GM18526 (cell line): Measurements from ENCODE around the gene CYP21A2.

Experiments
- POLR2A ChIP-seq: IDR thresholded peaks from 3 replicates; pipeline ENCODE4 v1.6.1; 2011; ENCODE audit not compliant: insufficient read length; ENCODE audit errors: extremely low read depth

CYP21A2 gene

DNA sequence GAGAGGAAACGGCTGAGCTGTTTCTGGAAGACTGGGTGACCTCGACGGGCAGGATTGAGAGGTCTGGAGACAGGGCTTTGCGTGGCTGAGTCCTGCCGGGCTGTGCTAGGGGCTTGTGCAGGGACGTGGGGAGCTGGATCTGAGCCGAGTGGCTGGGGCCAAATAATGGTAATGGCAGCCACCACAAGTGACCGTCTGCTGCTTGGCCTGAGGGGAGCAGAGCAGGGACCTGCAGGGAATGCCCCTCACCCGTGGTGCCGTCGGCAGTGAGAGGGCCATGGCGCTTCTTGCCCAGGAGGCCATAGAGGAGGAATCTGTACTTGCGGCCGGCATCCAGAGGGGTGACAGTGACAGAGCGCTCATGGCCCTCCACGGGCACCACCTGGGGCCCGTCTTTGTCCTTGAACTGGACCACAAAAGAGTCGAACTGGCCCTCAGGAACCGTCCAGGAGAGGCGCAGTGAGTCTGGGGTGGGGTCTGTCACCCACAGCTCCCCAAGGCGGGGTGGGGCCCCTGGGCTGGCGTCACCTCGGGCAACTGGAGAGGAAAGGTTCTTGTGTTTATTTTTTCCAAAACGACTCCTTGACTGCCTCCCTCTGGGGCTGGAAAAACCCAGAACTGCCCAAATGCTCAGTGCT is 31.8 kb downstream of the CYP21A2 start:
- TF ChIP-seq POLR2A = no peak

DNA sequence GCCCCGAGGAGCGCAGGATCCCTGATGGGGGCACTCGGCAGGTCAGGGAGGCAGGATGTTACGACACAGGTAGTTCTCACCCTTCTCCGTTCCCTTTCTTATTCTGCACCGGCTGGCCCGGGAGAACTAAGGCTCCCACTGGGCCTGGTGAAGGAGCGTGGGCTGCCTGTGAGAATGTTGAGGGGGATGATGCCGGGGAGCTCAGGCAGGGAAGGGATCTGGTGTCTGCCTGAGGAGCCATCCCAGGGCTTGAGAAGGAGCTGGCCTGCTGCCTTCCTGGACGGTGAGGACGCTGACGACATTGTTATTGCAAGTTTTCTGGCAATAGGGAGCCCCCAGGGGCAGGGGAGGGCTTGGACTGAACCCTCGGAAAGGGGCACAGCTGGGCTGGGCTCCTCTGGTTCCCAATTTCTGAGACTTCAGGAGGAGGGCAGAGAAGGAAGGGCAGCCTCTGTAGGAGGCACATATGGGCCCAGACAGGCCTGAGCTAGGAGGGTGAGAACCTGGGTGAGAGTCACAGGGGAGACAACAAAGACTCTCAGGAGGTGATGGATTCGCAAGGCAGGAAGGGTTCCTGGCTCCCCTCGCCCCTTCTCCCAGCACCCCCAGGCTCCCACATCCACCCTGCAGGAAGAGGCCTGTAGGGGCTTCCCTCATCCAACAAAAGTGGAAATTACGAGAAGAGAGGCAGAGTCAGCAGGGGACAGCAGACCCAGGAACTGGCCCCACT is 32.8 kb downstream of the CYP21A2 start:
- TF ChIP-seq POLR2A = no peak

DNA sequence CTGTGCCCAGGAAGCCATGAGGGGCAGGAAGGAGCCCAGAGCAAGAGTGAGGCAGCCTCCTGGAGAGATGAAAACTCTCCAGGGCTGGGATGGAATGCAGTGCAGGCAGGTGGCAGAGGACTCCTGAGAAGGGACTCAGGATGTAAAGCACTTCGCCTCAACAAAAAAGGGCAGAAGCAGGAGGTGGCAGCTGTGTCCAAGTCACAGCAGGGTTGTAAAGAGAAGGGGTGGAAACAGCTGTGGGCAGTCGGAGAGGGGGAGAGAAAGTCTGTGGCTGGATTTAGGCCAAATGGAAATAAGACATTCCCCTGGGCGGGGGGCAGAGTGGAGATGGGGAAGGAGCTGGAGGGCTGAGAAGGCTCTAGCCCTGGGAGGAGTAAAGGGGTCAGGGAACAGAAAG is 34.9 kb downstream of the CYP21A2 start:
- TF ChIP-seq POLR2A = no peak

DNA sequence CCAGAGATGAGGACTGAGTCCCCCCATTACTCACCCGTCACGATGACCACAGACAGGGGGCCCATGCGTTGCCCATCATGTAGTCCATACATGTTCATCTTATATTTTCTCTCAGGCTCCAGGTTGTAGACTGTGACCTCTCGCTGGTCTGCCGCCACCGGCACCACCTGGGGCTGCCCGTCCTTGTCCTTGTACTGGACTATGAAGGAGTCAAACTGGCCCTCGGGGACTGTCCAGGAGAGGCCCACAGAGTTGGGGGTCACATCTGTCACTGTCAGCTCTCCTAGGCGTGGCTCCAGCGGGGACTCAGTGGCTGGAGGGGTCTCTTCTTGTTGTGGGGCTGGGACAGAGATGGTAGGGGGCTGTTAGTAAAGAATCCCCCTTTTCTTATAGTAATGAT is 35.4 kb downstream of the CYP21A2 start:
- no peak for TF ChIP-seq POLR2A

DNA sequence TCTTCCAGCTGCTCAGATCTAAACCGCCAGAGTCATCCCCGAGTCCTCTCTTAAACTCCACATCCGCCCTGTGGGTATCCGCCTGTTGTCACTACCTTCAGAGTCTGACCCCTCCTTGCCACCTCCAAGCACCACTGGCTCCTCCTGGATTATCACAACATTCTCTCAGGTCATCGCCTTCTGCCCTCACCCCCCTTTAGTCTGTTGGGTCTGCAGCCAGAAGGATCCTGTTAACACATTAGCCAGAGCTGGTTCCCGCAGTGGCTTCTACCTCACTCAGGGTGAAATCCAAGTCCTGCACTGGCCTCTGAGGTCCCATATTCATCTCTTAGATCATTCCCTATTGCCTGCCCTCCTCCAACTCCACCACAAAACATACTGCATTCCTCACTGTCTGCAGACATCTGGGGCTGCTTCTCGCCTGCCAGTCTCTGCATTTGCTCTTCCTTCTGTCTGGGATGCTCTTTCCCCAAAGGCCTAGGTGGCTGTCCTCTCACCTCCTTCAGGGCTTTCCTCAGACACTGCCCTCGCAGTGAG is 36.8 kb downstream of the CYP21A2 start:
- TF ChIP-seq POLR2A = no peak

DNA sequence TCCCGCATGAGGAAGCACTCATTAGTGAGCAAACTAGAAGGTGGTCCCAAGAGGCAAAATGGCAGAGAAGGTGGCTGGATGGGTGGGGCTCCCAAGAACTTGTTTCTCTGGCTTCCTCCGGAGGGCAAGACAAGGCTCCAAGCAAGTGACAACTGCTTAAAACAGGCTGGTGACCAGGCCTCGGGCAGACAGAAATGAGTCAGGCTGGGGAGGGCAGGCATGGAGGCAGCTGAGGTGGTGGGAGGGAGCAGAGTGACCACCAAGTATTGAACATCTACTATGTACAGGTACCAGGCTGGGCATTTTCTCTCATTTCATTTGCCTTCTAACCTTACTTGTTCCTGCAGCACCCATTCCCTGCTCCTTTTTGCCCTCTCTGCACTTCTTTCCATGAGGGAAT is 37.6 kb downstream of the CYP21A2 start:
- no peak for TF ChIP-seq POLR2A

DNA sequence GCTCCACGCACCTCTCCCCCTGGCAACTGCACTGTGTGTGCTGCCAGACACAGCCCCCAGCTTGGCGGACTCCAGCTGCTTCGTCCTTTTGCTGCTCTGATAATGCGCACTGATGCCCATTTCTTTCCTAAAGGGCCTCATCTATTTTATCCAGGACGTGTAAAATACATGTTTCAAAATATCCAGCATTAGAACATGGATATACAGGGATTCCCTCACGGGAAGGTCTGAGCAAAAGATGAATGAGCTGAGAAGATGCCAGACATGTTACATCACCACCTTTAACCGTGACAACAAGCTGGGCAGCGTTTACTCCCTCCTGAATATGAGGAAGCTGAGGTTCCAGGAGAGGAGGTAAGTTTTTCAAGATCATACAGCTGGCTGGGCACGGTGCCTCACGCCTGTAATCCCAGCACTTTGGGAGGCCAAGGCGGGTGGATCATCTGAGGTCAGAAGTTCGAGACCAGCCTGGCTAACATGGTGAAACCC is 38.1 kb downstream of the CYP21A2 start:
- TF ChIP-seq POLR2A = no peak

DNA sequence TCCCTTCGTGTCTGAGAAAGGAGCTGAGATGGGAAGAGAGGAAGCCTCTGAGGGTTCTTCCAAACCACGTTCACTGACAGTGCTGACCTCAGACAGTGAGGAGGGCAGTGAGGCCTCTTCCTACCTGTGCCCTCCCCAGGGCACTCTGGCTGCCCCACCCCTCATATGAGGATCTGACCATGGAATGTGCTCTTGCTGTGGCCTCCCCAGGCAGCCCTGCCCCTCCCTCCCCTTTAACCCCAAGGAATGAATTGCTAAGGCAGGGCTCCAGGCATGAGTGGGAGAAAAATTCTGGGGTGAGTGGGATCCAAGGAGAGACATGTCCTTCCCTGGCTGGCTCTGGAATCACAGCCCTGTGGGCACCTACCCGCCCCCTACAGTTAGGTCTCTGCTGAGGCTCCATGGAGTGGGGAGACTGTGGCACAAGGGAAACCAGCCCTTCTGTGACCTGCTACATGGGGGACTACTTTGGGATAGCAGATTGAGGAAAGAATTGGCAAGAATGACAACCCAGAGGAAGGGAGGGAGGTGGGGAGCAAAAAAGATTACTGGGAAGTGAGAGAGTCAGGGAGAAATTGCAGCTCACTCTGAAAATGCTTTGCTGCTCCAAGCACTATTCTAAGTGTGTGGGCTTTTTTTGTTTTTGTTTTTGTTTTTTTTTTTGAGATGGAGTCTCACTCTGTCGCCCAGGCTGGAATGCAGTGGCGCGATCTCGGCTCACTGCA is 41.5 kb downstream of the CYP21A2 start:
- TF ChIP-seq POLR2A = no peak

DNA sequence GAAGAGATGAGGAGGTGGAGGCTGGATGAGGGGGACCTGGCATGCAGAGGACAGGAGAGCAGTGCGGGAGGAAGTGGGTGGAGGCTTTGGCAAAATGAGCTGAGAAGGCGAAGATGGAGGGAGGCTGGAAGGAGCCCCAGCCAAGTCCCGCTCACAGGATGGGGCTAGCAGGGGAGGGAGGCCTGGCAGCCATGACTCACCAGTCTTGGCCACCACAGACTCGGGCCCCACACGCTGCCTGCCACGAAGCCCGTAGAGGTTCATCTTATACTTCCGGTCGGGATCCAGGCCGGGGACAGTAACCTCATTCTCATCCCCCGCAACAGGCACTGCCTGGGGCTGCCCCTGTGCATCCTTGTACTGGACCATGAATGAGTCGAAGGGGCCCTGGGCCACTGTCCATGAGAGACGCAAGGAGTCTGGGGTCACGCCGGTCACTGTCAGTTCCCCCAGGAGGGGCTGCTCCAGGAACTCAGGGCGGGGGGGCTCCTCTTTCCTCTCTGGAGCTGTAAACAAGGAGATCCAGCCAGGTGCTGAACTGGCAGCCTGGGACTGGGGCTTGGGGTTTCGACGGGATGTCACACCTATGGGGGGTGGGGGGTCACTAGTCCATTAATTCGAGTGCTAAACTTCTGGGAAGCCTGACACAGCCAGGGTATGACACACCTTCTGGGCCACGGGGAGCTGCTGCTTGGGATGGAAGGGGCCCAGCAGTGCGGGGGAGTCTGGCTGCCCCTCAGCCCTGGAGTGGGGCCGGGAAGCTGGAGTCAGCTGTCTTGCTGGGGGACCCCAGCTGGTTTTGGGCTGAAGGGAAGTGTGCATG is 43.2 kb downstream of the CYP21A2 start:
- TF ChIP-seq POLR2A = no peak

DNA sequence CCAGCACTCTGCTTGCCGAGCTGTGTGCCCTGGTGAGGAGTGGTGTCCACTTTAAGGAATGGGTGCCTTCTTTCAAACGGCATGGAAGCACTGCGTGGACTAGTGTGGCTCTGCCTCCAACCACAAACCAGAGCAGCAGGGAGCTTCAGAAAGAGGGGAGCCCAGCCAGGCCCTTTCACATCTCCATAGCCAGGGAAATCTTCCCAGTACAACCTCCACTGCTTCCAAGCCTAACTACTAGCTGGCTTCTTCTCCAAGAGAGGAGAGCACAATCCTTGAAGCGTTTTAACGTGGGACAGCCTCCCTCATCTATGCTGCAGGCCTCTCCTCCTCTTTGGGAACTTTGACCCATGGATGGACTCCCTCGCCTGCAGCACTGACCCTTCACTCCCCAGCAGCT is 44.3 kb downstream of the CYP21A2 start:
- TF ChIP-seq POLR2A = no peak

DNA sequence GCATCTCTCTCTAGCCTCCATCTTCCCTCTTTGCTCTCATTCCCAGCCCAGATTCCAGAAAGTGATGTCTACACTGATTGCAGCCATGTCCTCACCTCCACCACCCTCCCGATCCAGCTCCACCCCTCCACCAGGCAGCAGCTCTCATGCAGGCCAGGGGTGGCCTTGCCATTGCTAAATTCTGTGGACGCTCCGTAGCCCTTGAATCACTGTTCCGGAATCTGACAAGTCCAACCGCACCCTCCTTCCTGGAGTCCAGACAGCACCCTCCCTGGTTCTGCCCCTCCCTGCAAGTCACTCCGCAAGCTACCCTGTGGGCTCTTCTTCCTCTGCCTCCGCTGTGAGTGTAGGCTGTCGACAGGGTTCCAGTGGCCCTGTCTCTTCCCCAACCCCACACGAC is 44.7 kb downstream of the CYP21A2 start:
- TF ChIP-seq POLR2A = no peak

DNA sequence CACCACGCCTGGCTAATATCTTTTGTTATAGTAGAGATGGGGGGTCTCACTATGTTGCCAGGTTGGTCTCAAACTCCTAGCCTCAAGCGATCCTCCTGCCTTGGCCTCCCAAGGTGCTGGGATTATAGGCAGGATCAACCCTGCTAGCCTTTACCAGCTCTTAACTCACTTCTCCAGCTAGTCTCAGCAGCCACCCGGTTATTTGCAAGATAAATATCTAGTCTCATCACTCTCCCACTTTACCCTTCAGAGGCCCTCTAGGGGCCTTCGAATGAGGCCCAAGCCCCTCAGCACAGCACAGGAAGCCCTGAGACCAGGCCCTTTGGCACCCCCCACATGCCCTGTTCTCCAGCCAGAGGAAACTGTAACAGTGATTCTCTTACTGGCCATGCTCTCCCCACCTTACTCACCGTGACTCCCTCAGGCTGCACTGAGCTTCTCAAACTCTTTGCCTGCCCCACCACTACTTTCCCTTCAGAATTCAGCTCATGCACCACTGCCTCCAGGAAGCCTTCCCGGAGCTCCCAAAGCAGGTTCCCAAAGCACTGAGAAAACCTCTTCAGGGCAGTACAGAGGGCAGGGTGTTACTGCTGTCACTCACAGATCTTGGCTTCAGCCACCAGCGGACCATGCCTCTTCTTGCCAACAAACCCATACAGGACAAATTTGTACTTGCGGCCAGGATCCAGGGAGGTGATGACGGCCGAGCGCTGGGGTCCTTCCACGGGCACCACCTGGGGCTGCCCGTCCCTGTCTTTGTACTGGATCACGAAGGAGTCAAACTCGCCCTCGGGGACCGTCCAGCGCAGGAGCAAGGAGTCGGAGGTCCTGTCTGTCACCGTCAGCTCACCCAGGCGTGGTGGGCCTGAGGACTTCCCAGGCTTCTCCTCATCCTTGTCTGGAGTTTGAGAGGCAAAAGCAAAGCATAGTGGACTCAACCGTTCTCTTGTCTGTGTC is 45.9 kb downstream of the CYP21A2 start:
- TF ChIP-seq POLR2A = no peak

DNA sequence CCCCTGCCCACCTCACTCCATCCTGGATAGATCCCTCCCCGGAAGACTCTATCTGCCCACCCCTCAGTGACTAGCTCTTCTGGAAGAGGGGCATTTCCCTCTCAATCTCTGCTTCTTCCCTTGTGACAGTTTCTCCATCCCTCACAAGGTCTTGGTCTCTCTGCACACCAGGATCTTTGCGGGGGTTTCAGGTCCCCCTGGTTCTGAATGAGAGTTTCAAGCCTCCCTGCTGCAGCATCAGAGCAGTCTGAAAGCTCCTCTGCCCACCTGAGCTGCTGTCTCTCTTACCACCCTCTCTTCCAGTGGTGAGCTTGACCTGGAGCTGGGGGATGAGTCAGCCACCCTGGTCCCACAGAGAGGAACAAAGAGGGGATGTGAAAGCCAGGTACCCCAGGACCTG is 46.6 kb downstream of the CYP21A2 start:
- no peak for TF ChIP-seq POLR2A
